ENCODE data around the gene MOG.

MOG gene

GRCh38 chr6:29656798-29657197 lies at the start of gene MOG:
MOG (plus strand) TSS chr6:29657092; CDS start chr6:29657210, 118 bp downstream.
- no peak for DNase-seq

- no peak for DNase-seq
These were observed 48.8 kb upstream of the MOG start for GRCh38 chr6:29608131-29608530.

GRCh38 chr6:29610540-29610939 lies 46.4 kb upstream of the MOG start:
- no peak for DNase-seq

- DNase-seq: no peak
These were observed 45.5 kb upstream of the MOG start for GRCh38 chr6:29611426-29611825.

GRCh38 chr6:29617782-29618554 lies 38.9 kb upstream of the MOG start:
- no peak for DNase-seq

- no peak for DNase-seq
These were observed 37.2 kb upstream of the MOG start for GRCh38 chr6:29619578-29620160.

GRCh38 chr6:29620630-29621029 lies 36.3 kb upstream of the MOG start:
- DNase-seq: peak; percentile 11

- DNase-seq: peak; percentile 73
These were observed 32.4 kb upstream of the MOG start for GRCh38 chr6:29624520-29624961.

- no peak for DNase-seq
These were observed 31.5 kb upstream of the MOG start for GRCh38 chr6:29625337-29625930.

GRCh38 chr6:29626948-29627754 lies 29.7 kb upstream of the MOG start:
- DNase-seq: peak; percentile 18

GRCh38 chr6:29627755-29628418 lies 29.0 kb upstream of the MOG start:
- DNase-seq: peak; percentile 83

- DNase-seq: peak; percentile 85
These were observed 28.2 kb upstream of the MOG start for GRCh38 chr6:29628419-29629281.

GRCh38 chr6:29629571-29629970 lies 27.3 kb upstream of the MOG start:
- no peak for DNase-seq

- DNase-seq: no peak
These were observed 26.6 kb upstream of the MOG start for GRCh38 chr6:29630315-29630714.

- no peak for DNase-seq
These were observed 25.6 kb upstream of the MOG start for GRCh38 chr6:29631209-29631810.

- DNase-seq: peak; percentile 76
These were observed 24.8 kb upstream of the MOG start for GRCh38 chr6:29631860-29632731.

GRCh38 chr6:29632789-29633533 lies 23.9 kb upstream of the MOG start, which contains the start of gene GABBR1:
GABBR1 (minus strand) TSS chr6:29633183; CDS start chr6:29632385, 798 bp downstream.
- peak; percentile 90 for DNase-seq

- peak; percentile 57 for DNase-seq
These were observed 23.4 kb upstream of the MOG start for GRCh38 chr6:29633534-29633905.

GRCh38 chr6:29637247-29637646 lies 19.6 kb upstream of the MOG start:
- no peak for DNase-seq

All from NCI-H69 (cell line).